B cell (primary cell): ENCODE data around the gene SLC24A3. TPM values are rescaled to one million over a fixed set of nuclear protein-coding genes. Genes with fewer than 3 reads are reported as not detected.

Experiments
- ATAC-seq: fragments of 200-7000 bp; cut with Tn5 transposase; one replicate; pipeline ENCODE4 v1.10.0; 2021; ENCODE audit warnings: low read depth, mild to moderate bottlenecking, moderate number of reproducible peaks, moderate library complexity
- CTCF ChIA-PET: fragments of 350-600 bp; sonication (Branson Sonifier 250); formaldehyde crosslinking; loops from one replicate; lab custom pipeline; 2021; ENCODE audit warnings: antibody characterized with exemption, inconsistent platforms; lab: Charles Lee
- POLR2A ChIA-PET: fragments of 350-600 bp; sonication (Branson Sonifier 250); formaldehyde crosslinking; loops from one replicate; lab custom pipeline; 2021; ENCODE audit warnings: antibody characterized with exemption; lab: Charles Lee
- DNase-seq: peaks from one replicate; pipeline ENCODE4 v3.0.0; 2013
- H2AFZ ChIP-seq: 2 replicates; pipeline ENCODE4 v1.6.1; 2012; ENCODE audit warnings: mild to moderate bottlenecking, low read depth, low read length; ENCODE audit not compliant: insufficient read depth, poor library complexity, severe bottlenecking
- H3K27ac ChIP-seq, 2 donors: 1 replicate in 1 of 2; 2 replicates in 1 of 2; pipeline ENCODE4 v1.5.1; 2012 to 2013; ENCODE audit warnings: low read length in 2 of 2, mild to moderate bottlenecking in 2 of 2, moderate library complexity in 1 of 2
- H3K27me3 ChIP-seq, 4 experiments: fragments of 200-600 bp in 1 of 4; sonication (generic) in 1 of 4; replicated peaks in 1 of 4; 1 replicate in 2 of 4; 2 replicates in 2 of 4; pipeline versions ENCODE4 v1.6.1 to v1.7.0; 2013 to 2016; ENCODE audit warnings: low read length in 3 of 4, mild to moderate bottlenecking in 2 of 4, mixed read lengths in 1 of 4, moderate library complexity in 1 of 4; ENCODE audit not compliant: insufficient read depth in 4 of 4, control insufficient read depth in 3 of 4; ENCODE audit errors: control extremely low read depth in 1 of 4
- H3K36me3 ChIP-seq, 2 experiments: replicated peaks in 1 of 2; 1 replicate in 1 of 2; 2 replicates in 1 of 2; pipeline versions ENCODE4 v1.6.1 to v1.7.1; 2013; ENCODE audit warnings: low read length in 1 of 2; ENCODE audit not compliant: insufficient read depth in 2 of 2, control insufficient read depth in 1 of 2; ENCODE audit errors: control extremely low read depth in 1 of 2, extremely low read depth in 1 of 2
- H3K4me1 ChIP-seq, 2 donors: fragments of 200-600 bp in 1 of 2; sonication (generic) in 1 of 2; 1 replicate in 1 of 2; 2 replicates in 1 of 2; pipeline versions ENCODE4 v1.5.1 to v1.6.1; 2013 to 2017; ENCODE audit warnings: low read length in 2 of 2; ENCODE audit not compliant: control insufficient read depth in 2 of 2, insufficient read depth in 2 of 2
- H3K4me2 ChIP-seq: replicated peaks from 2 replicates; pipeline ENCODE3; 2012; ENCODE audit warnings: mild to moderate bottlenecking, low read depth, low read length; ENCODE audit not compliant: poor library complexity, severe bottlenecking
- H3K4me3 ChIP-seq, 5 experiments: fragments of 200-600 bp in 1 of 5; sonication (generic) in 1 of 5; 1 replicate in 3 of 5; 2 replicates in 2 of 5; pipeline versions ENCODE4 v1.5.1 to v1.7.0; 2011 to 2016; ENCODE audit warnings: low read length in 4 of 5, mild to moderate bottlenecking in 4 of 5, low read depth in 2 of 5, control low read depth in 1 of 5, moderate library complexity in 1 of 5; ENCODE audit not compliant: insufficient read depth in 1 of 5; ENCODE audit errors: control extremely low read depth in 1 of 5, extremely low read depth in 1 of 5
- H3K79me2 ChIP-seq: fragments of 200-600 bp; sonication (generic); one replicate; pipeline ENCODE4 v1.6.0; 2016; ENCODE audit warnings: low read length; ENCODE audit not compliant: control insufficient read depth, insufficient read depth
- H3K9ac ChIP-seq: fragments of 200-600 bp; sonication (generic); 2 replicates; pipeline ENCODE4 v1.6.1; 2017; ENCODE audit warnings: mild to moderate bottlenecking, low read length, moderate library complexity
- H3K9me3 ChIP-seq, 3 donors: one replicate each; pipeline versions ENCODE4 v1.6.1 to v1.7.1; 2013; ENCODE audit warnings: low read length in 2 of 3; ENCODE audit not compliant: control insufficient read depth in 2 of 3, insufficient read depth in 1 of 3; ENCODE audit errors: control extremely low read depth in 1 of 3
- H4K20me1 ChIP-seq: 2 replicates; pipeline ENCODE4 v1.6.0; 2012; ENCODE audit warnings: mild to moderate bottlenecking, low read length; ENCODE audit not compliant: insufficient read depth, control insufficient read depth, poor library complexity, severe bottlenecking
- H3K27ac Mint-ChIP-seq: one replicate; pipeline ENCODE4 v1.8.0; 2021; ENCODE audit warnings: mixed read lengths
- H3K27me3 Mint-ChIP-seq: one replicate; pipeline ENCODE4 v1.8.0; 2021; ENCODE audit warnings: mixed read lengths
- H3K4me1 Mint-ChIP-seq: one replicate; pipeline ENCODE4 v1.8.0; 2021; ENCODE audit warnings: mixed read lengths
- H3K4me3 Mint-ChIP-seq: one replicate; pipeline ENCODE4 v1.8.0; 2021; ENCODE audit warnings: mixed read lengths
- H3K9me3 Mint-ChIP-seq: one replicate; pipeline ENCODE4 v1.8.0; 2022; ENCODE audit warnings: mixed read lengths; ENCODE audit not compliant: insufficient read depth
- CTCF ChIP-seq: fragments of 200-600 bp; IDR thresholded peaks from one replicate; pipeline ENCODE4 v1.8.0; 2022; ENCODE audit warnings: antibody characterized with exemption, mild to moderate bottlenecking
- EZH2 ChIP-seq: IDR thresholded peaks from 2 replicates; pipeline ENCODE4 v1.6.1; 2012; ENCODE audit warnings: borderline replicate concordance, low read depth, mild to moderate bottlenecking, moderate library complexity, low read length; ENCODE audit not compliant: insufficient read depth, poor library complexity, severe bottlenecking
- WGBS: methylation state at CpG from one replicate; pipeline ENCODE4 v1.1.5; 2013; ENCODE audit warnings: missing lambda C conversion rate; ENCODE audit not compliant: insufficient coverage; 5-methylcytosine and 5-hydroxymethylcytosine counted together
- intact Hi-C: fragments of 100-400 bp; cut with micrococcal nuclease; formaldehyde crosslinking; loops from one replicate; pipeline ENCODE4 v1.10.0; 2022
- polyA plus RNA-seq: library from polyadenylated mRNA; depleted of rRNA; stranded (reverse); fragments of >200 nt; gene quantifications from 2 replicates; pipeline ENCODE4 v1.2.3, GENCODE V29; 2012
- total RNA-seq, 2 donors: library from RNA; stranded (reverse); fragments of 120-200 nt in 1 of 2; gene quantifications; 1 replicate in 1 of 2; 2 replicates in 1 of 2; pipeline versions ENCODE4 v1.2.3 to v1.2.4, GENCODE V29; 2013 to 2022

Gene SLC24A3
- total and polyA plus RNA-seq, 2 donors (not counting 1 experiment from before 2014, with no cell fraction given), result not detected

GRCh38 chr20:19628570-19629134 lies 416.2 kb downstream of the SLC24A3 start:
- Histone ChIP-seq H3K4me1 (no peaks in the 10 kb centered on the region), H3K27ac (no peak overlapping the region), H4K20me1 (no peaks in the 10 kb centered on the region), H3K36me3 (no peaks in the 10 kb centered on the region), H2AFZ (no peak overlapping the region), H3K79me2 (no peaks in the 10 kb centered on the region), H3K9ac (no peak overlapping the region), H3K4me2 (no peak overlapping the region), H3K4me3 (no peak overlapping the region), H3K27me3 (no peaks in the 10 kb centered on the region), H3K9me3 (no peaks in the 10 kb centered on the region)
- H3K4me3 Mint-ChIP-seq, result no peak overlapping the region
- H3K4me1 Mint-ChIP-seq, result no peaks in the 10 kb centered on the region
- no peak overlapping the region for H3K27ac Mint-ChIP-seq
- ATAC-seq (peak; percentile 47), DNase-seq (peak; percentile 77)
- no CpG with 5 or more reads among the region's 2 CpGs for WGBS
- H3K27me3 Mint-ChIP-seq, result peaks cover 23% of the 10 kb centered on the region
- peaks cover 2% of the 10 kb centered on the region for H3K9me3 Mint-ChIP-seq
- CTCF ChIA-PET, result interaction anchor here (0.6 to 10.8 kb wide), 15 partner anchors 9 to 1215 kb away, joined by 3 to 295 read pairs (median 4); no protein-coding TSS in a partner anchor
- intact Hi-C loops, result loop anchor here (1.0 to 2.0 kb wide), 2 partner anchors 34 to 174 kb away; no protein-coding TSS in a partner anchor
- POLR2A ChIA-PET, result interaction anchor here (0.9 kb wide), 1 partner anchor 33 kb away, joined by 3 read pairs; no protein-coding TSS in a partner anchor
- peak; percentile 84 for TF ChIP-seq CTCF
- no peak for TF ChIP-seq EZH2

DNA sequence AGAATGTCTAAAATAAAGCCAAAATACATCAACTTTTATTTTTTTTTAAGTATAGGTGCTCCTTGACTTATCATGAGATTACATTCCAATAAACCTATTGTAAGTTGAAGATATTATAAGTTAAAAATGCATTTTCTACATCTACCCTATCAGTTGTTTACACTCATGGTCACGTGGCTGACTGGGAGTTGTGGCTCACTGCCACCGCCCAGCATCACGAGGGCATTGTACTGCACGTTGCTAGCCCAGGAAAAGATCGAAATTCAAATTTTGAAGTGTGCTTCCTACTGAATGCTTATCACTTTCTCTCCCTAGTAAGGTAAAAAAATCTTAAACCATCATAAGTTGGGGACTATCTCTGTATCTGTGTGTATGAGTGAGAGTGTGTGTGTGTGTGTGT lies 419.0 kb downstream of the SLC24A3 start:
- WGBS, result 88% methylated on average over 3 of the region's 5 CpGs
- no peaks in the 10 kb centered on the region for H3K79me2 ChIP-seq
- Mint-ChIP-seq H3K27ac (no peak overlapping the region), H3K27me3 (peaks cover 29% of the 10 kb centered on the region), H3K4me1 (no peaks in the 10 kb centered on the region), H3K4me3 (no peak overlapping the region), H3K9me3 (no peaks in the 10 kb centered on the region)
- CTCF ChIA-PET, result interaction anchor here (0.9 to 10.8 kb wide), 2 partner anchors 30 to 169 kb away, joined by 3 to 295 read pairs; no protein-coding TSS in a partner anchor
- POLR2A ChIA-PET, result no interaction called here
- no peak for TF ChIP-seq EZH2
- TF ChIP-seq CTCF, result no peak
- H3K4me2 ChIP-seq, result no peak overlapping the region
- no peaks in the 10 kb centered on the region for H4K20me1 ChIP-seq
- DNase-seq (no peak), ATAC-seq (no peak)
- H3K9me3 ChIP-seq, result no peaks in the 10 kb centered on the region
- intact Hi-C loops, result no loop called here
- no peaks in the 10 kb centered on the region for H3K36me3 ChIP-seq
- no peak overlapping the region for H3K9ac ChIP-seq
- H3K4me1 ChIP-seq, result no peaks in the 10 kb centered on the region
- no peak overlapping the region for H2AFZ ChIP-seq
- H3K27me3 ChIP-seq, result peaks cover 0 to 4% (median 0%) of the 10 kb centered on the region in 4 experiments
- H3K4me3 ChIP-seq, result no peak overlapping the region
- no peak overlapping the region for H3K27ac ChIP-seq
